Mononuclear cell (primary cell): ENCODE measurements around the gene TXNRD3. TPM values are rescaled to one million over a fixed set of nuclear protein-coding genes. Genes with fewer than 3 reads are reported as not detected.

Source experiments
- H3K27me3 ChIP-seq: 2 replicates; pipeline ENCODE4 v1.6.0; 2011; ENCODE audit warnings: low read length, control low read depth; ENCODE audit not compliant: insufficient read depth
- H3K4me1 ChIP-seq: 2 replicates; pipeline ENCODE4 v1.5.1; 2011; ENCODE audit warnings: mild to moderate bottlenecking, low read length, control low read depth; ENCODE audit not compliant: insufficient read depth
- H3K4me3 ChIP-seq: 2 replicates; pipeline ENCODE4 v1.5.1; 2011; ENCODE audit warnings: mild to moderate bottlenecking, low read length, moderate library complexity
- H3K9me3 ChIP-seq: 2 replicates; pipeline ENCODE4 v1.5.1; 2011; ENCODE audit warnings: low read depth, mild to moderate bottlenecking, control low read depth, low read length
- total RNA-seq: library from RNA; depleted of rRNA; stranded (reverse); fragments of >200 nt; gene quantifications from one replicate; pipeline ENCODE4 v1.2.3, GENCODE V29; 2012

Gene TXNRD3
- total RNA-seq, 1 donor = 1.4 TPM

DNA sequence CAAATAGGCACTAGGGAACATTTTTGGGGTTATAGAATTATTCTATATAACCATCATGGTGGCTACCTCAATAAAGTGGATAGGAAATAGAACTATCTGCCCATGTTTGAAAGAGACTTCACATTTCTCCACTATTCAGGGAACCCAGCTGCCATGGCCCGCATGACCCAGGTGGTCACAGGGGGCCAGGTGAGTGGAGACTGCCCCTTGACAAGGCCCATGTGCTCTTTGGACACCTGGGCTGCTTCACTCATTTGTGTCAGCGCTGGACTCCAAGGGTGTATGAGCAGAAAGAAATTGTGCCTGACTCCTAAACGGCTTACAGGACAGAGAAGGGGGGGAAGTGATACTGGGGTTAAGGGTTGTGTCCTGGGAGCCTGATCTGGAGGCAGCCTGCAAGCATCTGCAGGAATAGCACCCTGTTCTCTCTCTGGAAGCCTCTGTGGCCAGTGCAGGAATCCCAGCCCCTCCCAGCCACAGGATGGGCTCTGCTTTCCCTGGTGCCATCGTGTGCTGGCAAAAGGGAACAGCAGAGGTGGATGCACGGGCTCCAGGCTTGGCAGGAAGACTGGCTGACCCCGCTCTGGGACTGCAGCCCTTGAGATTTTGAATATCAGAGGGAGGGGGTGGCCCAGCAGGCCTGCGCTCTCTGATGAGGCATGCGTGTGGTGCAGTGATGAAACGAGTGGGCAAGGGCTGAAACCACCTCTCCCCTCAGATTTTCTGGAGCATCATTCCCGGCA is 87.1 kb downstream of the TXNRD3 start:
- H3K27me3 ChIP-seq = no peaks in the 10 kb centered on the region
- H3K4me1 ChIP-seq = no peaks in the 10 kb centered on the region
- no peaks in the 10 kb centered on the region for H3K9me3 ChIP-seq
- H3K4me3 ChIP-seq = no peak overlapping the region

DNA sequence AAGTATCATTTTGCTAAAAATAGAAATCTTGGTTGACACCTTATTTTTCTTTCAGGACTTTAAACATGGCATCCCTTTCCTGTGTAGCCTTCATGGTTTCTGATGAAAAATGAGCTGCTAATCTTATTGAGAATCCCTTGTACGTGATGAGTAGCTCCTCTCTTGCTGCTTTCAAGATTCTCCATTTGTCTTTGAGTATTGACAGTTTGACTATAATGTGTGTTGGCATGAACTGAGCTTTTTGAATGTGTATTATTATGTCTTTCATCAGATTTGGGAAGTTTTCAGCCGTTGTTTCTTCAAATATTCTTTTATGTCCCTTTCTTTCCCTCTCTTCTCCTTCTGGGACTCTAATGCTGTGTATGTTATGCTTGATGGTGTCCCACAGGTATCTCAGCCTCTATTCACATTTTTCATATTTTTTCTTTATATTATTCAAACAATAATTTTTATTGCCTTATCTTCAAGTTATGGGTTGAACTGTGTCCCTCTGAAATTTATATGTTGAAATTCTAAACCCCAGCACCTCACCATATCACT is 92.1 kb downstream of the TXNRD3 start:
- Histone ChIP-seq H3K9me3 (no peaks in the 10 kb centered on the region), H3K4me3 (no peak overlapping the region), H3K4me1 (no peaks in the 10 kb centered on the region), H3K27me3 (no peaks in the 10 kb centered on the region)

DNA sequence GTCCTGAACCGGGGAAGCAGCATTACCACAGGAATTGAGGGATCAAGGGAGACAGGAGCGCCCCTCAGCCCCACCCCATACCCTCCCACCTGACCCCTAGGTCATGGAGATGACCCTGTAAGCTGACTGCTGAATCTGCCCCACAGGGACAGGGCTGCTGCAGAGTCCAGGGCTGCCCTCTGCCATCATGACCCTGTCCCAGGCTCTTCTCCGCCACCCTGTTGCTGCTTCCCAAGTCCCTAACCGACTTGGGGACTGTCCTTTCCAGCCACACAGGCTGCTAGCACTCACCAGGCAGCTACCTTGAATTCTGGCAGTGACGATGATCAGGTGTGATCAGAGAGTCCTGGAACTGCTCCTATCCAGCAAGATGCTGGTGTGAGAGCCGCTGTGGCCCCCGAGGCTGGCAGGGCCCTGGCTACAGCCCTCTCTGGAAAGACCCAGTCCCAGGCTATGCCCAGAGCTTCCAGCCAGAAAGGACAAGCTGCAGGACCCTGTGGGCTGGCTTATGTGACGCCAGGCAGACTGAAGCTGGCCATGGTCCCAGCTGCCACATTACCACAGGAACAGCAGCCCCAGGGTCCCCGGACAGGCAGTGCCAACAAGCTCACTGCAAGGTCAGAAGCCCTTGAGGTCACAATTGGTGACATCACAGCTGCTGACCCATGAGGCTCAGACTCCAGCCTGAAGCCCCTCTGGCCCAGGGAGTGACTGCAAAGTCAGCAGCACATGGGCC is 96.4 kb downstream of the TXNRD3 start, which contains the start of gene C3orf22:
Gene C3orf22, minus strand, starts transcription at position 597 of the 736 bp plus-strand sequence. CDS start 5,542 bp downstream, outside the sequence.
- no peaks in the 10 kb centered on the region for H3K9me3 ChIP-seq
- no peak within 1 kb of the TSS for H3K4me3 ChIP-seq
- no peaks in the 10 kb centered on the region for H3K4me1 ChIP-seq
- H3K27me3 ChIP-seq = no peaks in the 10 kb centered on the region

DNA sequence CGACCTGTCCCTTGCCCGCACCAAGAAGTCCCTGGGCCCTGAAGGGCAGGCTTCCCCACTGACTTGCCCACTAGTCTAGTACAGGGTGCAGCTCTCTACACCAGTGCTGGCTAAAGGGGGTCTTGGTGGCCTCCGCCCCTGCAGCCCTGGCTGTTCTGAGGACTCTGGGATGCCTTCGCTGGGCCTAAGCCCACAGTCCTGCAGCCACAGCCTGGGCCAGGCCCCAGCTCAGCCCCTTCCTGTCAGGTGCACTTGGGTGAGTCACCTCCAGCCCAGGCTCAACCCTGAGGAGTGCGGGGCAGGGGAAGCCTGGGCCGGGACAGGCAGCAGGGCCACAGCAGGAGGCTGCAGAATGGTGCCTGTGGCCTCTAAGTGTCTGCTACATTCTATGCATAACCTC is 97.2 kb downstream of the TXNRD3 start:
- no peaks in the 10 kb centered on the region for H3K9me3 ChIP-seq
- no peaks in the 10 kb centered on the region for H3K27me3 ChIP-seq
- H3K4me3 ChIP-seq = no peak overlapping the region
- no peaks in the 10 kb centered on the region for H3K4me1 ChIP-seq

DNA sequence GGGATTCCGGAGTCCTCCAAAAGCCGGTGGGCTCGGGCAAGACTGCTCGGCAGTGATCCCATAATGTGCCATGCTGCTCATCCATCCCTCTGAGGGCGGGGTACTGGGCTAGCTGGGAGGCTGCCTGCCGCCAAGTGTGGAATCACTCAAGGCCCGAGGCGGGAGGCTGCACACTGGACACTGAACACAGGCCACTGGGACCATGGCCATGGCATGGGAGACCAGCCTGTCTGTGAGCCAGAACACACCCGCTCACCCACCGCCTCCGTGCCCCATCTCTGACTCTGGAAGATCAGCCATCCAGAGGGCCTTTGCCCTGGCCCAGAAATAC is 97.5 kb downstream of the TXNRD3 start:
- no peaks in the 10 kb centered on the region for H3K4me1 ChIP-seq
- H3K27me3 ChIP-seq = no peaks in the 10 kb centered on the region
- H3K4me3 ChIP-seq = no peak overlapping the region
- H3K9me3 ChIP-seq = no peaks in the 10 kb centered on the region

Other genes starting within 250 kb of the TXNRD3 start
- gene ZXDC, start 179.2 kb downstream of the TXNRD3 start, total RNA-seq = 63.2 TPM
- gene UROC1, start 137.4 kb downstream of the TXNRD3 start, total RNA-seq = not detected
- gene CHST13, start 131.0 kb downstream of the TXNRD3 start, total RNA-seq = 1.5 TPM
- gene C3orf22, start 96.2 kb downstream of the TXNRD3 start, total RNA-seq = not detected
- 3.4 TPM for gene CHCHD6, start 49.1 kb upstream of the TXNRD3 start, total RNA-seq